ENCODE data around the gene MICALL2. TPM values are rescaled to one million over a fixed set of nuclear protein-coding genes. Genes with fewer than 3 reads are reported as not detected.

MICALL2 gene
- 151 and 155 TPM in 2 replicates for total RNA-seq (2014; rRNA removed; shearing (Covaris generic))

GRCh38 chr7:1458683-1459511 is at the start of gene MICALL2:
Gene MICALL2 (minus strand): TSS chr7:1459470. CDS start chr7:1459326, 144 bp downstream.
- DNase-seq (ENCODE audit: low spot score), result peak; percentile 90

DNA sequence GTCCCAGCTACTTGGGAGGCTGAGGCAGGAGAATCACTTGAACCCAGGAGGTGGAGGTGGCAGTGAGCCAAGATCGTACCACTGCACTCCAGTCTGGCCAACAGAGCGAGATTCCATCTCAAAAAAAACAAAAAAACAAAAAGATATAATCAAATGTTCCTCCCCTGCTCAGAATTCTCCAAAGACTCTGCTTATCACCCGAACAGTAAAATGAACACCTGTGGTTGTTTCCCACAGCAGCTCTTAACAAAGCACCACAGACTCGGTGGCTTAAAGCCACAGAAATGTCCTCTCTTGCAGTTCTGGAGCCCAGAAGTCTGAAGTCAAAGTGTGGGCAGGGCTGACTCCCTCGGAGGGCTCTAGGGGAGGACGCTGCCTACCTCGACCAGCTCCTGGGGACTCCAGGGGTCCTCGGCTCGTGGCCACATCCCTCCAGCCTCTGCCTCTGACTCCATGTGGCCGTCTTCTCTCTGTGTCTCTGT is 49.0 kb upstream of the MICALL2 start:
- DNase-seq (ENCODE audit: low spot score), result no peak

DNA sequence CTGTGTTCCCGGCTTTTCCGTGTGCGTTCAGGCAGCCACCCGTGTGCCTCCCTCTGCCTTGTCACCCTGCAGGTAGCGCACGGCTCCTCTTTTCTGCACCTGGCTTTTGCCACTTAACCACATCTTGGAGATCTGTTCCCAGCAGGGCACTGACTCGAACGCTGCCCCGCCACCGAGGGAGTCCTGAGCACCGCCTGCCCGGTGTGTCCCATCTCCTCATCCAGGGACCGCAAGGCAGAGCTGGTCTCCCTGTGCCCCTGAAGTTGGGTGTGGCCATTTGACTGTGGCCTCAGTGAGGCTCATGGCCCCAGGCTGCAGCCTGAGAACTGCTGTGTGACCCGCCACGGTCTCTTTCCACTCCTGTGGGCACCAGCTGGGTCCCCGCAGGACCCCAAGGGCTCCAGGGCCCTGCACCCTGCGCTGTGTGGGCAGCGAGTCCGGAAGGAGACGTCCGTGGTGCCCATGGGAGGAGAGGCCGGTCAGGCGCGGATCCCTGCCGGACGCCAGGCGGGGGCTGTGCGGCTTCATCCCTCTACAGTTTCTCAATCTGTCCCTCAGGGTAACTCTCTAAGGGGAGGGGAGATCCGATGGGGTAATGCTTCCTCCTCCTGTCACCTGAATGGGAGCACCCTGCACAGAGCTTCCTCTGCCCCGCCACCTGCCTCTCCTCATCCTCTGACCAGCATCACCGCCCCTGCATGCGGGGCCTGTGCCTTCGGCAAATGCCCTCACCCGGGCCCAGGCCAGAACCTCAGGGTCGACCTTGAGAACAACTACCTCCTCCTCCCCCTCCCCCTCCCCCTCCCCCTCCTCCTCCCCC is 46.7 kb upstream of the MICALL2 start:
- DNase-seq (ENCODE audit: low spot score), result no peak

DNA sequence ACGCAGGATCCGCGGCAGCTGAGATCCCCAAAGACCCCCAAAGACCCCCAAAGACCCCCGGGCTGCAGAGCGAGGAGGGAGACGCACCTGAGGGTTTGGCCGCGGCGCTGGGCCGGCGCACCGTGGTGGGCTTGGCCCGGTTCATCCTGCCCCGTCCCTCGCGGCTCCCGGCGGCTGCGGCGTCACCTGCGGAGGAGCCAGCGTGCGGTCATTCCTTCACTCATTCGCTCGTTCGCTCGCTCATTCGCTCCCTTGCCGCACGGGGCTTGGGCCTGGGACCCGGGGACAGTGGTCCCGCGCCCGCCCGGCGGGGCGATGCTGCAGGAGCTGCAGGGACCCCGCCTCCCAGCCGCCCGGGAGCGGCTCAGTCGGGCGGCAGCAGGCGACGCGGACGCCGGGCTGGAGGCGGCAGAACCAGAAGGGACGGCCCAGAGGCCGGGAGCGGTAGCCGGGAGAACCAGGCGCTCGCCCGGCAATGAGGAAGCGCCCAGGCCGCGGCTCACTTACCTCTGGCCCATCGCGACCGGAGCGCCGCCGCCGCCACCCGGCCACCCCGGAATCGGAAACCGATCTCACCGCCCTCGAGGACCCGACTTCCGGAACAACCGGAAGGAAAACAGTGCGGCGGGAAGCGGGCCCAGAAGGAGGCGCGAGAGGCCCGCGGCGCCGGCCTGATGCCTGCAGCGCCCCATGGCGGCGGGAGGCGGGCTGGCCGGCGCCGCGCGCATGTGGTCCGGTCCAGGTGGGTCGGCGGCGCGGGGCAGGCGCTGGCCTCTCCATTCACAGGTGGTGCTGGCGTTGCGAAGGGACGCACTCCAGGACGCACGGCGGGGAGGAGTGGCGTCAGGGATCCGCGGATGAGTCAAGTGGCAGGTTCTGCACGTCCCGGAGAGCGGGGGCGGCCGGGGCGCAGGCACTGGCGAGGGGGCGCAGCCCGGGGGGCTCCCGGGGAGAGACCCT is 44.8 kb upstream of the MICALL2 start, which contains the start of gene INTS1:
Gene INTS1 (minus strand): TSS at position 574 of the 960 bp plus-strand sequence. CDS start 429 bp downstream, at position 145.
- DNase-seq (ENCODE audit: low spot score), result peak; percentile 98

DNA sequence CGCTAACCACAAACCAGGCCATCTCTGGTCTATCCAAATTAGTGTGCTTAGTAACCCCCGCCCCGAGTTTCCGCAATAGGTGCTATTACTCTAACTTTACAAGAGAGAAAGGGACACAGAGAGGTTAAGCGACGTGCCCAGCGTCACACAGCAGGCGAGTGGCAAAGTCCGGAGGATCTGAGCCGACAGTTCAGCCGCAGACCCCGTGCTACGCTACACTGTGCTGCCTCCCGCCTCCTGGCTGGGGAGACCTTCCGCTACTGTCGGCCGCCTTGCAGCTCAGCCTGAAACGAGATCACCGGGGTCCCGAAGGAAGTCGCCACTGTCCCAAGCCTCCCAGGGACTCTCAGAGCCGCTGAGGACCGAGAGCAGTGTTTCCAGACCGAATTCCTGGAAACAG is 44.1 kb upstream of the MICALL2 start:
- DNase-seq (ENCODE audit: low spot score), result no peak

- no peak for DNase-seq (ENCODE audit: low spot score)
These were observed 43.6 kb upstream of the MICALL2 start for GRCh38 chr7:1502845-1503244.

- no peak for DNase-seq (ENCODE audit: low spot score)
These were observed 42.4 kb upstream of the MICALL2 start for GRCh38 chr7:1501487-1502270.

GRCh38 chr7:1500064-1500807 is 41.0 kb upstream of the MICALL2 start:
- DNase-seq (ENCODE audit: low spot score), result no peak

DNA sequence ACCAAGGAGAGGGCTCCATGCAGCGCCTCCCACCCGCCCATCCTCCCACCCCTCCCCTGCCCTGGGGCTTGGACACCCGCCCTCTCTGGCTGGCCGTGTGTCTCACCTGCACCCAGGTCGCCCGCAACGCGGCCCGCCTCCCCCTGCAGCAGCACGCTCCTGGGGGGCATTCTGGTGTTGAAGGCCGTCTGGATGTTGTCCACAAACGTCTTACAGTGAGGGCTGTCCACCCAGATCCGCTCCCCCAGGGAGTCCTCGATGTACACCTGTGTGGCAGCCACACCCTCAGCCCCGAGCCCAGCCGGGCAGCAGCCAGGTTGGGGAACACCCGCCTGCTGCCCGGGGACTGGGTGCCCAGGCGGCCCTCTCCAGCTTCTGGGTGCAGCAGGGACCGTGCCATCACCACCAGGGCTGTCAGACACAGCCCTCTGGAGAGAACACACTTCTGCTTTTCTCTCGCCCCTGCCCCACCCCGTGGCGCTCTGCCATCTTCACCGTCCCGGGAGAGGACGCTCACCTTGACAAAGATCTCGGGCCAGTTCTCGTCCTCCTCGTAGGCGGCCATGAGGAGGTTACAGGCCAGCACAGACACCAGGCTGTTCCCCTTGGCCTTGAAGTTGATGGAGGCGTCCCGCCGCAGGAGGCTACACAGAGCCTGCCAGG is 40.2 kb upstream of the MICALL2 start:
- DNase-seq (ENCODE audit: low spot score), result no peak

DNA sequence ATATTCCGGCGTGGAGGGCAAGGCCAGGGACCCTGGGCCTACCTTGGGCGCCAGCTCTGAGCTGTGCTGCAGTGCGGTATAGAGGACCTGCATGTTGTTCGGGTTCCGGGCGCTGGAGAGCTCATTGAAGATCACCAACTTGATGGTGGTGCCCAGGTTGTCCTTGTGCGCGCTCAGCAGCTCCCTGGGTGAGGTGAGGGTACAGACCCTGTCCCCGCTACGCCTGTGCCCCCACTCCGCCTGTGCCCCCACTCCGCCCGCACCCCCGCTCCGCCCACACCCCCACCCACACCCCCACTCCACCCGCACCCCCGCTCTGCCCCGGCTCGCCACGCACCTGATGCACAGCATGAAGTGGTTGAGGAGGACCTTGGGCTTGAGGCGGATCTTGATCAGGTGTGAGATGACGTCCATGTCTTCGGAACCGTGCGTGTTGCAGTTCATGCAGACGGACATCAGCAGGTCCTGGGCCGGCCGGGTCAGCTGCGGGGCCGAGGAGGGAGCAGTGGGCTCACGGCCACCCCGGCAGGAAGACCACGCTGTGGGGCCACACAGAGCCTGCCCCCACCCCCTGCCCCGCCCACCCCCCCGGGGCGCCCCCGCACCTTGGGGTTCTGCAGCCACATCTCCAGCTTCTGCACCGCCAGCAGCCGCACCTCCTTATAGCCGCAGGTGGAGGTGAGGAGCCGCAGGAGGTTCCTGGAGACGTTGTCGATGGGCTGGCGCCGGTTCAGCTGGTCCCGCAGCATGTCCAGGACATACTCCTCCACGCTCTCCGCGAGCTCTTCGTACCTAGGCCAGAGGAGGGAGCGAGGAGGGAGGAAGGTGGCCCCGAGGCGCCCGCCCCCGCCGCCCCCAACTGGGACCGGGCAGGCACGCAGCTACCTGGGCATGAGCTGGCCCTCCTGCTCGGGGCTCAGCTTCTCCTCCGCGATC is 39.4 kb upstream of the MICALL2 start:
- no peak for DNase-seq (ENCODE audit: low spot score)

DNA sequence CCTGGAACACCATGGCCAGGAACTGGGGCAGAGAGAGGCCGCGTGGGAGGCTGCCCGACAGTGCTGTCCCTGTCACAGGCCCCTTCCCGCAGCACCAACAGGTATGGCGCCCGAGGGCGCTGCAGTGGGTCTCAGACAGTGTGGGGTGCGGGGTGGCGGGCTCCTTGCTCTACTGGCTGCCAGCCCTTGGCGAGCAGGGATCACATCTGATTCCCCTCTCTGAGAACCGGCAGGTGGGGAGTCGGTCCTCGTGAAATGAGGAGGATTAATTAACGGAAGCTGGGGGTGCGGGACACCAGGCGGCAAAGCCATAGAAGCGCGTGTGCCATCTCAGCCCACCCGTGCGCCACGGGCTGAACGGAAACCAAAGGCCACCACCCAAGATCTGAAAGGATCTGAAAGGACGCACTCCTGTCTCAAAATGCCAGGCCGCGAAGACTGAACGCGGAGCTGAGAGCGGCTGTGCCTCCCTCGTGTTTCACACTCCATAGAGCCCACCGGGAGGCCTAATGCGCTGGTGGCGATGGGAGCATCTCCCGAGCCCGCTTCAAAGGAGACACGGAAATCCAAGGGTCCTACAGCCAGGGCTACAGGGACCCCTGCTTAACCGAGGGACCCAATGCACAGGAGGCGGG is 38.1 kb upstream of the MICALL2 start:
- no peak for DNase-seq (ENCODE audit: low spot score)

GRCh38 chr7:1496531-1497292 is 37.4 kb upstream of the MICALL2 start:
- DNase-seq (ENCODE audit: low spot score), result no peak

DNA sequence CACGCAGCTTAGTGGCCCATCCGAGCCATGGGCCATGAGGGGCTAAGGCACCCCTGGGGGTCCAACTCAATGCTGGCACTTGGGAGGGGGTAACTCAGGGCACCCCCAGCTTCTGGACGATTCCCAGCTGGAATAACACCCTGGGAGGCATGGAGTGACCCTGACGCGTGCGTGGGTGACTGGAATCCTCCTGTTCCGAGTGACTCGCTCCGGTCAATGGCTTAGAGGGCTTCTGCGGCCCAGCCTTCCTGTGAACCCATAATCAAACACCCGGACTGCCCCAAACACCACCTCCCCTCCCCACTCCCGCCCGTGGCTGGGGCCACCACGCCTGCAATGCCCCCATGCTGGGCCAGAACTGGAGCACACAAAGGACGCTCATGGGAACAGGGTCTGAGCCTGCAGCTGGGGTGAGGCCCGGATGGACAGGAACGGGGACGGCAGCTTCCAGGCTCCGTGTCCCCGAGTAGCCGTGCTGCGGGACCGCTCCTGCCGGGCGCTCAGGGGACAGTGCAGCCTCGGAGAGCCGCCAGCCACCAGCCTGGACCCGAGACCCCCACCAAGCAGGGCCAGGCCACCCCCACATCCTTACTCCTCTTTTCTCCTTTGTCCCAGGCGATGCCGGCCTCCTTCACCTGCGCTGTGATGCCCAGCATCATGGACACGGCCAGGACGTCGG is 36.4 kb upstream of the MICALL2 start:
- no peak for DNase-seq (ENCODE audit: low spot score)

DNA sequence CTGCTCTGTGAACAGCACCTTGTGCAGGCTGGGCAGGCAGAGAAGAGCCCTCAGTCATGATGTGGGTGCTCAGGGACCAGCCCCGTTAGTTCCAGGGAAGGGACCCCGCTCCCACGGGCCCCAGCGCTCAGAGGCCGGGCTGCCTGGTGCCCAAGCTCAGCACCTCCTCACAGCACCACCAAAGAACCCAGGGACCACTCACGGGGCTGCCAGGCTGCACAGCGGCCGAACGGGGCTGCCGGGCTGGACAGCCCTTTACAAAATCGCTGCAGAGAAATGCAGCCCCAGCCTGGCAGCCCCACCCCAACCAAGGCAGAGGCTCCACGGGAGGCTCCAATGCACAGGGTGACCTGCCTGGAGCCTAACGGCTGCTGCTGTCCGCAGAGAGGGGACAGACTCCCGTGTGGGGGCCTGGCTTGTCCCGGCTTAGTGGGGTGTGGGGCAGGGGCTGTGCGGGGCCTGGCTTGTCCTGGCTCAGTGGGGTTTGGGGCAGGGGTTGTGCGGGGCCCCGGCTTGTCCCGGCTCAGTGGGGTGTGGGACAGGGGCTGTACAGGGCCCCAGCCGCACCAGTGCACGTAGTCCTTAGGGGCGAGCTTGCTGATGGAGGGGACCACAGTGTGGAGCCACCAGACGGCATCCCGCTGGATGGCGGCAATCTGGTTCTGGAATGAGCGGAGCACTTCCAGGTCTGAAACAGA is 35.7 kb upstream of the MICALL2 start:
- no peak for DNase-seq (ENCODE audit: low spot score)

GRCh38 chr7:1494447-1494846 is 35.2 kb upstream of the MICALL2 start:
- DNase-seq (ENCODE audit: low spot score), result no peak
